Esophagus muscularis mucosa (tissue), 4 donors: ENCODE results near the gene GPS1. TPM values are rescaled to one million over a fixed set of nuclear protein-coding genes. Genes with fewer than 3 reads are reported as not detected.

ENCODE experiments used
- DNase-seq: peaks from one replicate; pipeline ENCODE4 v3.0.0-alpha.2; 2017; ENCODE audit errors: extremely low spot score
- H3K27ac ChIP-seq, 4 donors: fragments of 200-600 bp; sonication (generic); replicated peaks in 1 of 4; 1 replicate in 3 of 4; 2 replicates in 1 of 4; pipeline ENCODE4 v1.5.1; 2016 to 2019; ENCODE audit warnings: mild to moderate bottlenecking in 1 of 4
- H3K27me3 ChIP-seq, 4 donors: fragments of 200-600 bp; sonication (generic); one replicate each; pipeline versions ENCODE4 v1.5.1 to v1.6.0; 2016 to 2019
- H3K36me3 ChIP-seq, 4 donors: fragments of 200-600 bp; sonication (generic); one replicate each; pipeline ENCODE4 v1.5.1; 2016 to 2019
- H3K4me1 ChIP-seq, 4 donors: fragments of 200-600 bp; sonication (generic); one replicate each; pipeline ENCODE4 v1.5.1; 2016 to 2019
- H3K4me3 ChIP-seq, 4 donors: fragments of 200-600 bp; sonication (generic); 1 replicate in 2 of 4; 2 replicates in 2 of 4; pipeline ENCODE4 v1.5.1; 2016 to 2019; ENCODE audit warnings: mild to moderate bottlenecking in 4 of 4, moderate library complexity in 1 of 4
- H3K9me3 ChIP-seq, 4 donors: fragments of 200-600 bp; sonication (generic); 1 replicate in 3 of 4; 2 replicates in 1 of 4; pipeline ENCODE4 v1.5.1; 2016 to 2019
- EP300 ChIP-seq: sonication (generic); formaldehyde crosslinking; IDR thresholded peaks from one replicate; pipeline ENCODE4 v1.6.1; 2017; ENCODE audit warnings: antibody characterized with exemption
- POLR2A ChIP-seq: fragments of 450-650 bp; IDR thresholded peaks from one replicate; pipeline ENCODE4 v1.6.1; 2017; ENCODE audit warnings: antibody characterized with exemption, moderate library complexity, mild to moderate bottlenecking, low read depth
- POLR2AphosphoS5 ChIP-seq, 2 donors: sonication (generic); formaldehyde crosslinking; IDR thresholded peaks; one replicate each; pipeline ENCODE4 v1.6.1; 2017; ENCODE audit warnings: antibody characterized with exemption in 2 of 2
- WGBS: methylation state at CpG from one replicate; pipeline ENCODE4 v1.1.5; 2018; 5-methylcytosine and 5-hydroxymethylcytosine counted together
- intact Hi-C: fragments of 100-400 bp; cut with DNase I; formaldehyde crosslinking; loops from one replicate; pipeline ENCODE4 v1.15.1; 2023
- total RNA-seq, 4 donors: library from RNA; depleted of rRNA; stranded (reverse); fragments of >200 nt; gene quantifications; one replicate each; pipeline versions ENCODE4 v1.1.0 to v1.2.1, GENCODE V29; 2016
- TF ChIP-seq, protein P1 (sequence below), 3 experiments: fragments of 200-600 bp in 2 of 3; fragments of 450-650 bp in 1 of 3; sonication (generic) in 2 of 3; IDR thresholded peaks; one replicate each; pipeline ENCODE4 v1.5.1; 2017 to 2019; ENCODE audit warnings: antibody characterized with exemption in 3 of 3, mild to moderate bottlenecking in 2 of 3, moderate library complexity in 1 of 3

GPS1 gene
- total RNA-seq, 4 donors from 2014 or later, result 64.4 to 108 (median 85.4) TPM

DNA sequence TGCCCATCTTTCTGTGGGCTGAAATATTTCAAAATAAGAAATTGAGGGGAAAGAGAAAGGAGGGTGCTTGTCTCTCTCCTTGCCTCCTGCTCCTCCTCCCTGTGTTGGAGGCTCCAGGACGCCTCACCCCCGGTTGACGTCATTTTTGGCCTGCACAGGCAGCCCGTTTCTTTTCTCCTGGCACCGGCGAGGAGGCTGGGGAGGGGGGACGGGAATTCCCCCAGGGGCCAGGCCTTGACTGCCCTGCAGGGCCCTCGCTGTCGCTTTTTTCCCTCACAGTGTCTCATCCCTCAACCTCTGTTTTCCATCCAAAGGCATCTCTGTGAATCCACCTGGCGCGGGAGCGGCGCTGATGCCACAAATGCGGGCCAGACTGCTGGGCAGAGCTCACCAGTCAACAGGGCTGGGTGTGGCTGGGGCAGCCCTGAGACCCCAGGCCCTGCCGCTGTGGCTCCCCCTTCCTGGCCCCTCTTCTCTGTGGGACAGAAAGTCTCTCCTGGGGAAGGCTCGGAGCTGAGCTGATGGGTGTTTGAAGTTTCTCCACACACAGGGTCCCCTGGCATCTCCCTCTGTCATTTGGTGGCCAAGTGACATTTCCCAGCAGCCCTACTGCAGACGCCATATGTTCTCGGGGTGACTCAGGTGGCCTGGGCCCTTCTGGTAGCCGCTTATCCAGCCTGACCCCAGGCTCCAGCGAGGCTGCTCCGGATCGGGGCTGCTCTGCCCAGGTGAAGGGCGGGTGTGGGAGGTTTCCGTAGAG, 45.0 kb upstream of the GPS1 start:
- no peak for TF ChIP-seq EP300
- no peak for TF ChIP-seq POLR2AphosphoS5 (IDR thresholded peaks at IDR 0.05)
- TF ChIP-seq, protein P1, sequence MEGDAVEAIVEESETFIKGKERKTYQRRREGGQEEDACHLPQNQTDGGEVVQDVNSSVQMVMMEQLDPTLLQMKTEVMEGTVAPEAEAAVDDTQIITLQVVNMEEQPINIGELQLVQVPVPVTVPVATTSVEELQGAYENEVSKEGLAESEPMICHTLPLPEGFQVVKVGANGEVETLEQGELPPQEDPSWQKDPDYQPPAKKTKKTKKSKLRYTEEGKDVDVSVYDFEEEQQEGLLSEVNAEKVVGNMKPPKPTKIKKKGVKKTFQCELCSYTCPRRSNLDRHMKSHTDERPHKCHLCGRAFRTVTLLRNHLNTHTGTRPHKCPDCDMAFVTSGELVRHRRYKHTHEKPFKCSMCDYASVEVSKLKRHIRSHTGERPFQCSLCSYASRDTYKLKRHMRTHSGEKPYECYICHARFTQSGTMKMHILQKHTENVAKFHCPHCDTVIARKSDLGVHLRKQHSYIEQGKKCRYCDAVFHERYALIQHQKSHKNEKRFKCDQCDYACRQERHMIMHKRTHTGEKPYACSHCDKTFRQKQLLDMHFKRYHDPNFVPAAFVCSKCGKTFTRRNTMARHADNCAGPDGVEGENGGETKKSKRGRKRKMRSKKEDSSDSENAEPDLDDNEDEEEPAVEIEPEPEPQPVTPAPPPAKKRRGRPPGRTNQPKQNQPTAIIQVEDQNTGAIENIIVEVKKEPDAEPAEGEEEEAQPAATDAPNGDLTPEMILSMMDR (IDR thresholded peaks at IDR 0.05), result no peak
- TF ChIP-seq POLR2A, result no peak
- H3K9me3 ChIP-seq, result no peaks in the 10 kb centered on the region
- H3K4me1 ChIP-seq, result peaks cover 28 to 43% (median 38%) of the 10 kb centered on the region in 4 donors
- DNase-seq, result no peak
- H3K36me3 ChIP-seq, result peaks cover 0 to 26% (median 15%) of the 10 kb centered on the region in 4 donors
- H3K4me3 ChIP-seq, result no peak overlapping the region
- 51% methylated on average over 13 of the region's 24 CpGs for WGBS
- intact Hi-C loops, result no loop called here
- no peak overlapping the region for H3K27ac ChIP-seq
- no peaks in the 10 kb centered on the region for H3K27me3 ChIP-seq

DNA sequence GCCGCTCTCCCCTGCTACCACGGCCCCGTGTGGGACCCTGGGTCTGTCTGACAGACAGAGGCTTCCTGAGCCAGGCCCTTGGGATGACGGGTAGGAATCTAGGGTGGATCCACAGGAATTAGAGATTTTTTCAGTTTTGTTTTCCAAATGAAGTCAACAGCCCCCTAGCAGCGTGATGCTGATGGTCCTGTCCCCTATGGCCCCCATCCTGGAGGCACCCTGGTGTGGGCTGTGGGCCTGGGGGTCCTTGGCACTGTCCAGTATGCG, 44.5 kb upstream of the GPS1 start:
- WGBS, result 91% methylated on average over 6 of the region's 6 CpGs
- H3K27me3 ChIP-seq, result no peaks in the 10 kb centered on the region
- H3K4me3 ChIP-seq, result no peak overlapping the region
- H3K9me3 ChIP-seq, result no peaks in the 10 kb centered on the region
- intact Hi-C loops, result no loop called here
- H3K4me1 ChIP-seq, result peaks cover 28 to 43% (median 38%) of the 10 kb centered on the region in 4 donors
- TF ChIP-seq, protein P1 (IDR thresholded peaks at IDR 0.05), result no peak
- no peak for TF ChIP-seq POLR2AphosphoS5 (IDR thresholded peaks at IDR 0.05)
- TF ChIP-seq EP300, result no peak
- peaks cover 0 to 31% (median 17%) of the 10 kb centered on the region in 4 donors for H3K36me3 ChIP-seq
- DNase-seq, result no peak
- H3K27ac ChIP-seq, result no peak overlapping the region

DNA sequence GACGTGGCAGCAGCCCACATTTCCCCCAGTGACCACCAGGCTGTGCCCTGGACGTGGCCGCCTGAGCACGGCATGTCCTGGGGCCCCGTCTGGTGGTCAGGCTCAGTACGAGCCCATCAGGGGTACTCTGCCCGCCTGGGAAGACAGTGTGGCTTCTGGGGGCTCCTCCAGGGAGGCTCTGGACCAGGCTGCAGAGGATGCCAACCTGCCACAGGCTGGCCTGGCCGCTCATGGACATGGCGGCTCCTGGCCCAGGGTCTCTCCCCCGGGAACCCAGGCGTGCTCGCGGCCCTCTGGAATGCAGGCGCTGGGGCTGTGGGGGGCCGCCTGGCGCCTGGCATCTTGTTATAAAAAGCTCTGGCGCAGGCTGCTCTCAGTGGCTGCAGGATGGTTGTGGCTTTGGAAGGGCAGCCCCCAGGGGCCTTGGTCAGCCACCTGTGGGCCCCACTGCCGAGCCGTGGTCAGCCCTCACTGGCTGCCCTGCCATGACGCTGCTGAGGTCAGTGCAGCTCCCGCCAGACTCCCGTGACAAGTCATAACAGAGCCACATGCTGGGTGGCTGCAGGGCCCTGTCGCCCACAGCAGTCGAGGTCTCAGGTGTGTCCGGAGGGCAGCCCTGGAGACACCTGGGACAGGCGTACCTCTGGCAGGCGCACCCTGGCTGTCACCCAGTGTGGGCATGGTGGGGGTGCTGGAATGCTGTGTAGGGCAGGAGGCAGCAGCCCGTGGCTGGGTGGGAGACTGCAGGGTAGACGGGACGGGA, 44.0 kb upstream of the GPS1 start:
- H3K27ac ChIP-seq, result no peak overlapping the region

DNA sequence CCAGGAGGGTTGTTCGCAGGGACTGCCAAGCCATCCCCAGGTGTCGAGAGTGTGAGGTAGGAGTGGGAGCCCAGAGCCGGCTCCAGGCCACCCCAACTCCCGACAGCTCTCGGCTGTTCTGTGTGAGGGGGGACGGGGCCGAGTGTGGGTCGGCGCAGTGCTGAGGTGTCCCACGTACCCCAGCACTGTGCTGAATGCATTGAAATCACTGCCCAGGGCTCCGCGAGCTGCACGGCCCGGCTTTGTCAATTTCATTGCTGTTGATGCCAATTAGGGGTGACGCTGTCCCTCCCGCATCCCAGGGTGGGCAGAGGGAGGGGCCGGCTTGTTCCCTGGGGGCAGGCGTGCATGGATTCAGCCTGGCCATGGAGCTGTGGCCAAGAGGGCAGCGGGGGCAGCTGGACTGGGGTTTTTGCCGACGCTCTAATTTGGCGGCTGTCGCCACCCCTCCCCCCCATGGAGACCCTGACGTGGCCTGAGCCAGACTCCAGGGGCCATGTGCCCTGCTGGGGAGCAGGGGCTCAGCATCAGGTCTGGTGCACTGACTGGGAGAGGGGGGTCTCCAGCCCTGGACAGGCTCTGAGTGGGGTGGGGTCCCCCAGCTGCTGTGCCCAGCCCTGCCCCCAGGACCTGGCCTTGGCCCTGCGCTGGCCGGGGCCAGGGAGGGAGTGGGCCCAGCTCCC, 43.3 kb upstream of the GPS1 start:
- intact Hi-C loops, result no loop called here
- no peak for DNase-seq
- Histone ChIP-seq H3K27ac (no peak overlapping the region), H3K4me1 (peaks cover 25 to 37% (median 31%) of the 10 kb centered on the region in 4 donors), H3K27me3 (no peaks in the 10 kb centered on the region), H3K4me3 (no peak overlapping the region), H3K36me3 (peaks cover 0 to 39% (median 20%) of the 10 kb centered on the region in 4 donors), H3K9me3 (no peaks in the 10 kb centered on the region)
- WGBS, result 100% methylated on average over 4 of the region's 26 CpGs
- TF ChIP-seq EP300 (no peak), POLR2A (no peak), POLR2AphosphoS5 (IDR thresholded peaks at IDR 0.05) (no peak)
- TF ChIP-seq, protein P1 (IDR thresholded peaks at IDR 0.05), result no peak

More for the DNA sequence above, 44.0 kb upstream of the GPS1 start:
- TF ChIP-seq POLR2A, result no peak
- TF ChIP-seq EP300, result no peak
- TF ChIP-seq, protein P1 (IDR thresholded peaks at IDR 0.05), result no peak
- TF ChIP-seq POLR2AphosphoS5 (IDR thresholded peaks at IDR 0.05), result no peak
- intact Hi-C loops, result no loop called here
- Histone ChIP-seq H3K27me3 (no peaks in the 10 kb centered on the region), H3K4me1 (peaks cover 27 to 43% (median 38%) of the 10 kb centered on the region in 4 donors), H3K36me3 (peaks cover 0 to 36% (median 20%) of the 10 kb centered on the region in 4 donors), H3K4me3 (no peak overlapping the region), H3K9me3 (no peaks in the 10 kb centered on the region)
- no peak for DNase-seq
- WGBS, result 96% methylated on average over 14 of the region's 30 CpGs
